NCI-H2196 (cell line): ENCODE data around the gene ALAS2.
"Not testable (repeated sequence)": the region's sequence is repeated elsewhere in the genome, so short reads cannot be mapped to it uniquely, and the experiment has no call there.

ENCODE experiments used
- DNase-seq: peaks from one replicate; lab custom pipeline; 2025; ENCODE audit not compliant: unreplicated experiment; lab: John Stamatoyannopoulos, UW

ALAS2 gene

GRCh38 chrX:55006827-55007621 lies 23.8 kb downstream of the ALAS2 start:
- DNase-seq: no peak

- DNase-seq: no peak
These were observed 25.5 kb downstream of the ALAS2 start for GRCh38 chrX:55005256-55005655.

- DNase-seq: no peak
These were observed 26.5 kb downstream of the ALAS2 start for GRCh38 chrX:55004231-55004630.

GRCh38 chrX:54999717-55000598 lies 30.8 kb downstream of the ALAS2 start, which contains the start of gene APEX2:
TSS of gene APEX2 (plus strand) at chrX:55000363. CDS start at chrX:55000423, 60 bp downstream.
- peak; percentile 83 for DNase-seq

GRCh38 chrX:54995621-54996020 lies 35.2 kb downstream of the ALAS2 start:
- DNase-seq: no peak

GRCh38 chrX:54994668-54995351 lies 36.0 kb downstream of the ALAS2 start:
- peak; percentile 10 for DNase-seq

GRCh38 chrX:54994099-54994498 lies 36.7 kb downstream of the ALAS2 start, which contains the start of gene PFKFB1:
TSS of gene PFKFB1 (minus strand) at chrX:54994188. CDS start at chrX:54994007, 181 bp downstream.
- no peak for DNase-seq

- DNase-seq: no peak
These were observed 37.7 kb downstream of the ALAS2 start for GRCh38 chrX:54992911-54993622.

GRCh38 chrX:54991706-54992105 lies 39.1 kb downstream of the ALAS2 start:
- no peak for DNase-seq

GRCh38 chrX:54983306-54983705 lies 47.5 kb downstream of the ALAS2 start:
- not testable (repeated sequence) for DNase-seq

- no peak for DNase-seq
These were observed 50.4 kb downstream of the ALAS2 start for GRCh38 chrX:54980334-54980733.

- no peak for DNase-seq
These were observed 51.3 kb downstream of the ALAS2 start for GRCh38 chrX:54979432-54979831.

- no peak for DNase-seq
These were observed 52.3 kb downstream of the ALAS2 start for GRCh38 chrX:54978448-54978847.

GRCh38 chrX:54977387-54977786 lies 53.4 kb downstream of the ALAS2 start:
- DNase-seq: no peak

- no peak for DNase-seq
These were observed 65.8 kb downstream of the ALAS2 start for GRCh38 chrX:54964766-54965497.

GRCh38 chrX:54961750-54962149 lies 69.0 kb downstream of the ALAS2 start:
- DNase-seq: no peak
